ENCODE data around the gene COL4A2.

COL4A2 gene

DNA sequence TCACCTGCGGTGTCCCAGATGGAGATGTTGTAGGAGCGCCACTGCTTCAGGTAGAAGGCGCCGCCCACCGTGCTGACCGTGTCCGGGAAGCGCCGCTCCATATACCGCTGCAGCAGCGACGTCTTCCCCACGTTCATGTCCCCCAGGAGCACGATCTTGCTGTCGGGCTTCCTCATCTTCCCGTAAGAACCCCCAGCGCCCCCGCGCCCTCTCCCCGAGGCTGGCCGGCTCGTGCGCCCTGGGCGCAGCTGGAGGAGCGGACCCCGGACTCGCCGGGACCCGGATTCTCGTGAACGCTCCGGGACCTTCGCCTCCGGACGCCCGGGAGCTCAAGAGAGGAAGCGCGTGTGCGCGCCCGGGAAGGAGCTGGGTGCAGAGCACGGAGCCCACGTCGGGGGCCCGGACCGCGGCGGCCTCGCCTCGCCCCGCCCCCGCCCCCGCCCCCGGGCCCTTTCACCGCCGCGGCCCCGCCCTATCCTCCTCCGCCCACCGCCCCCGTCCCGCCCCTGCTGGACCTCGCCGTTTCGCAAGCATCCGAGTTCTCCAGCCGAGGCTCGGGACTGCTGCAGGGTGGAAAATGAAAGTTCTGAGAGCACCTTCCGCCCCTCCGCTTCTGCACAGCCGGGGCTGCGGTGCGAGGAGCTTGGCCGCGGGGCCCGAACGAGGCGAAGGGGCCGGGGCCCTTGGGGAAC lies 254.4 kb downstream of the COL4A2 start, which contains the start of gene RAB20:
Gene RAB20, minus strand, starts transcription at position 379 of the 692 bp plus-strand sequence. Its CDS starts 203 bp downstream, at position 176.
- Histone ChIP-seq H3K27me3 (ENCODE audit: insufficient read depth, low read depth, severe bottlenecking) (peaks cover 61% of the 10 kb centered on the region), H3K9me3 (ENCODE audit: severe bottlenecking) (peaks cover 6% of the 10 kb centered on the region), H3K36me3 (no peaks in the 10 kb centered on the region), H3K4me3 (ENCODE audit: low read depth, low read length) (peak within 1 kb of the TSS; percentile 60), H3K27ac (no peak within 1 kb of the TSS)
- no peak for TF ChIP-seq CTCF (IDR thresholded peaks at IDR 0.05; ENCODE audit: low read depth, low read length)
- peak; percentile 84 for DNase-seq

GRCh38 chr13:110562036-110562597 lies 255.0 kb downstream of the COL4A2 start:
- Histone ChIP-seq H3K27me3 (ENCODE audit: insufficient read depth, low read depth, severe bottlenecking) (peaks cover 61% of the 10 kb centered on the region), H3K9me3 (ENCODE audit: severe bottlenecking) (peaks cover 6% of the 10 kb centered on the region), H3K4me3 (ENCODE audit: low read depth, low read length) (peak overlapping the region; percentile 60), H3K36me3 (no peaks in the 10 kb centered on the region), H3K27ac (no peak overlapping the region)
- no peak for DNase-seq
- no peak for TF ChIP-seq CTCF (IDR thresholded peaks at IDR 0.05; ENCODE audit: low read depth, low read length)

Data from WERI-Rb-1 (cell line).